Daoy (cell line): ENCODE data around the gene ZNF444. TPM values are rescaled to one million over a fixed set of nuclear protein-coding genes. Genes with fewer than 3 reads are reported as not detected.
"Not testable (repeated sequence)": the region's sequence is repeated elsewhere in the genome, so short reads cannot be mapped to it uniquely, and the experiment has no call there.

Source experiments
- DNase-seq: peaks from one replicate; pipeline ENCODE4 v3.0.0-alpha.2; 2015; ENCODE audit warnings: low read depth
- total RNA-seq: library from RNA; depleted of rRNA; stranded (reverse); fragments of >200 nt; shearing (Covaris generic); gene quantifications from 2 replicates; pipeline ENCODE4 v1.2.3, GENCODE V29; 2014

Gene ZNF444
- total RNA-seq, 1 experiment from 2014 or later = 24.3 TPM

GRCh38 chr19:56144831-56145230 lies 3.7 kb downstream of the ZNF444 start:
- no peak for DNase-seq

GRCh38 chr19:56145698-56146097 lies 4.6 kb downstream of the ZNF444 start:
- DNase-seq = no peak

- DNase-seq = no peak
Measured at GRCh38 chr19:56146904-56147303, 5.8 kb downstream of the ZNF444 start.

GRCh38 chr19:56147307-56147706 lies 6.2 kb downstream of the ZNF444 start:
- DNase-seq = no peak

- DNase-seq = no peak
Measured at GRCh38 chr19:56148096-56148495, 7.0 kb downstream of the ZNF444 start.

GRCh38 chr19:56148955-56149655 lies 8.0 kb downstream of the ZNF444 start:
- not testable (repeated sequence) for DNase-seq

- no peak for DNase-seq
Measured at GRCh38 chr19:56149656-56150038, 8.6 kb downstream of the ZNF444 start.

GRCh38 chr19:56150358-56150757 lies 9.3 kb downstream of the ZNF444 start:
- DNase-seq = no peak

- no peak for DNase-seq
Measured at GRCh38 chr19:56152644-56153043, 11.6 kb downstream of the ZNF444 start.

- no peak for DNase-seq
Measured at GRCh38 chr19:56153507-56153906, 12.4 kb downstream of the ZNF444 start.

GRCh38 chr19:56155124-56155687 lies 14.1 kb downstream of the ZNF444 start:
- DNase-seq = peak; percentile 27

- DNase-seq = no peak
Measured at GRCh38 chr19:56156768-56157167, 15.7 kb downstream of the ZNF444 start.

GRCh38 chr19:56158170-56158757 lies 17.2 kb downstream of the ZNF444 start:
- no peak for DNase-seq

- DNase-seq = no peak
Measured at GRCh38 chr19:56159009-56159559, 18.0 kb downstream of the ZNF444 start.

- DNase-seq = no peak
Measured at GRCh38 chr19:56159622-56160271, 18.7 kb downstream of the ZNF444 start.

- no peak for DNase-seq
Measured at GRCh38 chr19:56161534-56161933, 20.4 kb downstream of the ZNF444 start.

- DNase-seq = peak; percentile 66
Measured at GRCh38 chr19:56162258-56162657, 21.2 kb downstream of the ZNF444 start.

- no peak for DNase-seq
Measured at GRCh38 chr19:56163097-56163496, 22.0 kb downstream of the ZNF444 start.

GRCh38 chr19:56167064-56167578 lies 26.0 kb downstream of the ZNF444 start:
- DNase-seq = no peak

GRCh38 chr19:56170261-56170660 lies 29.2 kb downstream of the ZNF444 start:
- DNase-seq = peak; percentile 96

GRCh38 chr19:56174086-56174485 lies 33.0 kb downstream of the ZNF444 start:
- DNase-seq = no peak

GRCh38 chr19:56174550-56174949 lies 33.5 kb downstream of the ZNF444 start:
- DNase-seq = no peak
